Fibroblast of the aortic adventitia (primary cell): ENCODE measurements around the gene CIART. TPM values are rescaled to one million over a fixed set of nuclear protein-coding genes. Genes with fewer than 3 reads are reported as not detected.
"Not testable (repeated sequence)": the region's sequence is repeated elsewhere in the genome, so short reads cannot be mapped to it uniquely, and the experiment has no call there.

Experiments used
- DNase-seq: peaks from one replicate; pipeline ENCODE4 v3.0.0-alpha.2; 2010; ENCODE audit warnings: low read depth
- H3K4me3 ChIP-seq: 2 replicates; pipeline ENCODE4 v1.5.1; 2011; ENCODE audit warnings: low read depth, mild to moderate bottlenecking, control low read depth, low read length, moderate library complexity
- CTCF ChIP-seq: IDR thresholded peaks from 2 replicates; pipeline ENCODE4 v1.5.1; 2011; ENCODE audit warnings: mild to moderate bottlenecking, low read length, control low read depth, inconsistent platforms; ENCODE audit not compliant: insufficient read depth
- total RNA-seq: library from RNA; depleted of rRNA; stranded (reverse); fragments of >200 nt; gene quantifications from 2 replicates; pipeline ENCODE4 v1.2.3, GENCODE V29; 2012; ENCODE audit warnings: low replicate concordance

CIART gene
- 9.8 and 26.8 TPM in 2 replicates for total RNA-seq

GRCh38 chr1:150281758-150282557, at the start of gene CIART:
TSS of gene CIART (plus strand) at chr1:150282554. CDS start at chr1:150283268, 714 bp downstream.
- peak; percentile 100 for DNase-seq
- TF ChIP-seq CTCF = no peak
- H3K4me3 ChIP-seq = peak within 1 kb of the TSS; percentile 94

GRCh38 chr1:150232921-150233320, 49.4 kb upstream of the CIART start:
- DNase-seq, H3K4me3 ChIP-seq: not testable (repeated sequence)

- no peak for TF ChIP-seq CTCF
- DNase-seq = peak; percentile 33
- H3K4me3 ChIP-seq = peak overlapping the region; percentile 91
These were observed 48.7 kb upstream of the CIART start for GRCh38 chr1:150233359-150234308.

- peak overlapping the region; percentile 91 for H3K4me3 ChIP-seq
- DNase-seq = peak; percentile 57
- no peak for TF ChIP-seq CTCF
These were observed 48.1 kb upstream of the CIART start for GRCh38 chr1:150234309-150234565.

GRCh38 chr1:150234566-150235293, 47.6 kb upstream of the CIART start:
- no peak for TF ChIP-seq CTCF
- peak; percentile 45 for DNase-seq
- H3K4me3 ChIP-seq = peak overlapping the region; percentile 91

GRCh38 chr1:150235294-150235851, 47.0 kb upstream of the CIART start:
- TF ChIP-seq CTCF = no peak
- H3K4me3 ChIP-seq = peak overlapping the region; percentile 91
- no peak for DNase-seq
